ENCODE results near the gene SLC15A3. TPM values are rescaled to one million over a fixed set of nuclear protein-coding genes. Genes with fewer than 3 reads are reported as not detected.

The SLC15A3 gene
- total RNA-seq, 2 experiments from 2014 or later, result 3.9 to 4.7 TPM

GRCh38 chr11:60906132-60906972 is 45.6 kb downstream of the SLC15A3 start, which contains the start of gene PRPF19:
Gene PRPF19 (minus strand): TSS chr11:60906585. CDS start chr11:60906382, 203 bp downstream.
- Mint-ChIP-seq H3K4me1 (ENCODE audit: low read depth) (peaks cover 50% of the 10 kb centered on the region), H3K27me3 (no peaks in the 10 kb centered on the region), H3K9me3 (no peaks in the 10 kb centered on the region), H3K4me3 (peak within 1 kb of the TSS; percentile 89), H3K27ac (peak within 1 kb of the TSS; percentile 95), H3K36me3 (ENCODE audit: low read depth) (peaks cover 28% of the 10 kb centered on the region)
- peak; percentile 97 for ATAC-seq
- CTCF ChIA-PET, result interaction anchor here (1.0 to 9.9 kb wide), 7 partner anchors 8 to 389 kb away, joined by 3 to 88 read pairs (median 6); partner anchors contain the start of genes TMEM109 and VWCE
- no peak for TF ChIP-seq CTCF (IDR thresholded peaks at IDR 0.05)
- DNase-seq, result peak; percentile 99
- intact Hi-C loops (cut with micrococcal nuclease), result no loop called here
- POLR2A ChIA-PET, result interaction anchor here (0.6 to 4.4 kb wide), 17 partner anchors 9 to 523 kb away, joined by 3 to 38 read pairs (median 4); partner anchors contain the start of genes CCDC86, CD6, CPSF7 and SDHAF2

GRCh38 chr11:60905551-60906113 is 46.3 kb downstream of the SLC15A3 start:
- Mint-ChIP-seq H3K27me3 (no peaks in the 10 kb centered on the region), H3K27ac (peak overlapping the region; percentile 95), H3K36me3 (ENCODE audit: low read depth) (peaks cover 28% of the 10 kb centered on the region), H3K9me3 (no peaks in the 10 kb centered on the region), H3K4me3 (peak overlapping the region; percentile 89), H3K4me1 (ENCODE audit: low read depth) (peaks cover 43% of the 10 kb centered on the region)
- ChIA-PET POLR2A (interaction anchor here (0.6 to 4.4 kb wide), 19 partner anchors 8 to 524 kb away, joined by 3 to 38 read pairs (median 4); partner anchors contain the start of genes CCDC86, CD6, CPSF7 and SDHAF2), CTCF (interaction anchor here (0.7 to 9.9 kb wide), 11 partner anchors 8 to 487 kb away, joined by 3 to 88 read pairs (median 6); partner anchors contain the start of genes TMEM109 and VWCE)
- no peak for TF ChIP-seq CTCF (IDR thresholded peaks at IDR 0.05)
- intact Hi-C loops (cut with micrococcal nuclease), result no loop called here
- ATAC-seq (no peak), DNase-seq (peak; percentile 33)

GRCh38 chr11:60905047-60905446 is 46.9 kb downstream of the SLC15A3 start:
- no peak for DNase-seq
- no peak for TF ChIP-seq CTCF (IDR thresholded peaks at IDR 0.05)
- intact Hi-C loops (cut with micrococcal nuclease), result no loop called here
- no peak for ATAC-seq
- peak overlapping the region; percentile 89 for H3K4me3 Mint-ChIP-seq
- POLR2A ChIA-PET, result interaction anchor here (1.0 to 4.4 kb wide), 18 partner anchors 8 to 525 kb away, joined by 3 to 38 read pairs (median 6); partner anchors contain the start of genes CCDC86, CD6, CPSF7 and SDHAF2
- peaks cover 38% of the 10 kb centered on the region for H3K4me1 Mint-ChIP-seq (ENCODE audit: low read depth)
- CTCF ChIA-PET, result interaction anchor here (0.7 to 9.9 kb wide), 10 partner anchors 8 to 488 kb away, joined by 3 to 88 read pairs (median 6); partner anchors contain the start of genes TMEM109 and VWCE
- H3K9me3 Mint-ChIP-seq, result no peaks in the 10 kb centered on the region
- H3K27me3 Mint-ChIP-seq, result no peaks in the 10 kb centered on the region
- H3K36me3 Mint-ChIP-seq (ENCODE audit: low read depth), result peaks cover 31% of the 10 kb centered on the region
- peak overlapping the region; percentile 95 for H3K27ac Mint-ChIP-seq

- intact Hi-C loops (cut with micrococcal nuclease), result no loop called here
- H3K27ac Mint-ChIP-seq, result no peak overlapping the region
- ATAC-seq (no peak), DNase-seq (no peak)
- TF ChIP-seq CTCF (IDR thresholded peaks at IDR 0.05), result no peak
- POLR2A ChIA-PET, result interaction anchor here (1.2 to 4.4 kb wide), 4 partner anchors 10 to 60 kb away, joined by 3 to 38 read pairs (median 14); partner anchors contain the start of genes CCDC86 and TMEM109
- no peaks in the 10 kb centered on the region for H3K9me3 Mint-ChIP-seq
- H3K36me3 Mint-ChIP-seq (ENCODE audit: low read depth), result peaks cover 50% of the 10 kb centered on the region
- H3K27me3 Mint-ChIP-seq, result no peaks in the 10 kb centered on the region
- H3K4me1 Mint-ChIP-seq (ENCODE audit: low read depth), result peaks cover 32% of the 10 kb centered on the region
- H3K4me3 Mint-ChIP-seq, result no peak overlapping the region
- CTCF ChIA-PET, result interaction anchor here (1.9 to 9.9 kb wide), 4 partner anchors 11 to 76 kb away, joined by 5 to 88 read pairs (median 60); partner anchors contain the start of gene TMEM109
Measured at GRCh38 chr11:60902625-60903024, 49.4 kb downstream of the SLC15A3 start.
